OCI-LY1 (cell line): ENCODE results near the gene NMB.

ENCODE experiments used
- H2AFZ ChIP-seq: fragments of 200-600 bp; sonication (generic), shearing (Covaris generic); 2 replicates; pipeline ENCODE4 v1.6.0; 2014; ENCODE audit warnings: antibody characterized with exemption, mild to moderate bottlenecking, low read length
- H3F3A ChIP-seq: fragments of 200-600 bp; sonication (generic), shearing (Covaris generic); 2 replicates; pipeline ENCODE4 v1.6.0; 2014; ENCODE audit warnings: mild to moderate bottlenecking, antibody characterized with exemption, low read length, moderate library complexity; ENCODE audit not compliant: insufficient read depth
- H3K27ac ChIP-seq: fragments of 200-600 bp; sonication (generic); 2 replicates; pipeline ENCODE4 v1.5.1; 2014; ENCODE audit warnings: low read length, mixed run types, mild to moderate bottlenecking, low read depth; ENCODE audit not compliant: poor library complexity, severe bottlenecking
- H3K27me3 ChIP-seq: fragments of 200-600 bp; sonication (generic); 2 replicates; pipeline ENCODE4 v1.6.0; 2014; ENCODE audit warnings: antibody characterized with exemption, mild to moderate bottlenecking, low read length, moderate library complexity; ENCODE audit not compliant: insufficient read depth
- H3K36me3 ChIP-seq: fragments of 200-600 bp; sonication (generic); 2 replicates; pipeline ENCODE4 v1.6.1; 2014; ENCODE audit warnings: mild to moderate bottlenecking, antibody characterized with exemption, low read length, moderate library complexity, mixed read lengths; ENCODE audit not compliant: insufficient read depth
- H3K4me1 ChIP-seq: fragments of 200-600 bp; sonication (generic); 2 replicates; pipeline ENCODE4 v1.5.1; 2014; ENCODE audit warnings: mild to moderate bottlenecking, low read length, moderate library complexity; ENCODE audit not compliant: insufficient read depth, severe bottlenecking
- H3K4me2 ChIP-seq: fragments of 200-600 bp; sonication (generic), shearing (Covaris generic); 2 replicates; pipeline ENCODE4 v1.6.1; 2014; ENCODE audit warnings: low read length
- H3K4me3 ChIP-seq: fragments of 200-600 bp; sonication (generic); 2 replicates; pipeline ENCODE4 v1.5.1; 2014; ENCODE audit warnings: low read length, low read depth, mild to moderate bottlenecking, mixed read lengths; ENCODE audit not compliant: poor library complexity, severe bottlenecking
- H3K79me2 ChIP-seq: fragments of 200-600 bp; shearing (Covaris generic); 2 replicates; pipeline ENCODE4 v1.6.1; 2016; ENCODE audit warnings: mixed run types, low read length, mixed read lengths; ENCODE audit not compliant: insufficient read depth
- H3K9ac ChIP-seq: fragments of 200-600 bp; sonication (generic), shearing (Covaris generic); 2 replicates; pipeline ENCODE4 v1.6.1; 2014; ENCODE audit warnings: mild to moderate bottlenecking, low read length, mixed read lengths
- H3K9me2 ChIP-seq: fragments of 200-600 bp; sonication (generic), shearing (Covaris generic); 2 replicates; pipeline ENCODE4 v1.6.1; 2014; ENCODE audit warnings: low read depth, mild to moderate bottlenecking, low read length, mixed read lengths
- H3K9me3 ChIP-seq: fragments of 200-600 bp; shearing (Covaris generic); 2 replicates; pipeline ENCODE4 v1.6.1; 2014; ENCODE audit warnings: low read length, mixed read lengths
- H4K20me1 ChIP-seq: fragments of 200-600 bp; sonication (generic), shearing (Covaris generic); 2 replicates; pipeline ENCODE4 v1.6.0; 2016; ENCODE audit warnings: mild to moderate bottlenecking, low read length; ENCODE audit not compliant: insufficient read depth
- CTCF ChIP-seq: fragments of 200-600 bp; sonication (generic), shearing (Covaris generic); IDR thresholded peaks from 2 replicates; pipeline ENCODE4 v1.5.1; 2017; ENCODE audit warnings: mild to moderate bottlenecking, antibody characterized with exemption, low read length, moderate library complexity, mixed read lengths
- EZH2 ChIP-seq: fragments of 200-600 bp; sonication (generic), shearing (Covaris generic); IDR thresholded peaks from 2 replicates; pipeline ENCODE4 v1.8.0; 2017; ENCODE audit warnings: borderline replicate concordance, mixed run types, mild to moderate bottlenecking, antibody characterized with exemption, low read length, moderate library complexity, mixed read lengths

Gene NMB

GRCh38 chr15:84616235-84616634 is 41.8 kb downstream of the NMB start:
- H3K36me3 ChIP-seq: peaks cover 26% of the 10 kb centered on the region
- no peaks in the 10 kb centered on the region for H4K20me1 ChIP-seq
- H3K9me2 ChIP-seq: no peaks in the 10 kb centered on the region
- H3F3A ChIP-seq: no peaks in the 10 kb centered on the region
- no peak overlapping the region for H3K4me2 ChIP-seq
- no peak overlapping the region for H2AFZ ChIP-seq
- TF ChIP-seq EZH2 (no peak), CTCF (no peak)
- H3K4me1 ChIP-seq: no peaks in the 10 kb centered on the region
- no peak overlapping the region for H3K4me3 ChIP-seq
- peaks cover 14% of the 10 kb centered on the region for H3K9me3 ChIP-seq
- no peaks in the 10 kb centered on the region for H3K27me3 ChIP-seq
- H3K27ac ChIP-seq: no peak overlapping the region
- no peaks in the 10 kb centered on the region for H3K79me2 ChIP-seq
- no peak overlapping the region for H3K9ac ChIP-seq

GRCh38 chr15:84611631-84612030 is 46.4 kb downstream of the NMB start:
- Histone ChIP-seq H3K79me2 (no peaks in the 10 kb centered on the region), H3K4me1 (no peaks in the 10 kb centered on the region), H3F3A (no peaks in the 10 kb centered on the region), H4K20me1 (no peaks in the 10 kb centered on the region), H3K27me3 (no peaks in the 10 kb centered on the region), H3K9ac (no peak overlapping the region), H3K4me3 (no peak overlapping the region), H3K4me2 (no peak overlapping the region), H3K9me2 (no peaks in the 10 kb centered on the region), H3K36me3 (peaks cover 30% of the 10 kb centered on the region), H3K27ac (no peak overlapping the region), H3K9me3 (no peaks in the 10 kb centered on the region), H2AFZ (no peak overlapping the region)
- TF ChIP-seq EZH2: no peak
- no peak for TF ChIP-seq CTCF

GRCh38 chr15:84609818-84610525 is 48.0 kb downstream of the NMB start:
- no peak overlapping the region for H3K27ac ChIP-seq
- H3K4me1 ChIP-seq: no peaks in the 10 kb centered on the region
- no peaks in the 10 kb centered on the region for H3K9me2 ChIP-seq
- TF ChIP-seq CTCF: no peak
- TF ChIP-seq EZH2: no peak
- no peaks in the 10 kb centered on the region for H3F3A ChIP-seq
- H4K20me1 ChIP-seq: no peaks in the 10 kb centered on the region
- no peaks in the 10 kb centered on the region for H3K9me3 ChIP-seq
- H2AFZ ChIP-seq: no peak overlapping the region
- H3K9ac ChIP-seq: no peak overlapping the region
- H3K4me3 ChIP-seq: no peak overlapping the region
- H3K36me3 ChIP-seq: peaks cover 38% of the 10 kb centered on the region
- no peaks in the 10 kb centered on the region for H3K79me2 ChIP-seq
- H3K27me3 ChIP-seq: no peaks in the 10 kb centered on the region
- no peak overlapping the region for H3K4me2 ChIP-seq
